HEK293 (cell line): ENCODE data around the gene GLRA3.

ENCODE experiments used
- CTCF ChIP-seq: fragments of 450-650 bp; formaldehyde crosslinking; IDR thresholded peaks from 2 replicates; pipeline ENCODE4 v1.5.1; 2016; ENCODE audit warnings: missing biosample characterization, missing genetic modification characterization
- YY1 ChIP-seq: fragments of 450-650 bp; formaldehyde crosslinking; IDR thresholded peaks from 2 replicates; pipeline ENCODE4 v1.5.1; 2018; ENCODE audit warnings: missing biosample characterization, missing genetic modification characterization
- ZNF157 ChIP-seq: fragments of 450-650 bp; formaldehyde crosslinking; IDR thresholded peaks from 2 replicates; pipeline ENCODE4 v1.5.1; 2016; ENCODE audit warnings: missing biosample characterization, missing genetic modification characterization
- ZNF19 ChIP-seq: fragments of 450-650 bp; formaldehyde crosslinking; IDR thresholded peaks from 2 replicates; pipeline ENCODE4; 2016; ENCODE audit warnings: missing biosample characterization, missing genetic modification characterization, low read depth
- ZNF548 ChIP-seq: fragments of 450-650 bp; formaldehyde crosslinking; IDR thresholded peaks from 2 replicates; pipeline ENCODE4 v1.5.1; 2016; ENCODE audit warnings: missing biosample characterization, missing genetic modification characterization
- ZNF600 ChIP-seq: fragments of 450-650 bp; formaldehyde crosslinking; IDR thresholded peaks from 2 replicates; pipeline ENCODE4 v1.5.1; 2016; ENCODE audit warnings: missing biosample characterization, missing genetic modification characterization
- ZNF776 ChIP-seq: fragments of 450-650 bp; formaldehyde crosslinking; IDR thresholded peaks from 2 replicates; pipeline ENCODE4 v1.5.0; 2017; ENCODE audit warnings: missing biosample characterization, missing genetic modification characterization, borderline replicate concordance
- TF ChIP-seq, protein P1 (sequence below): fragments of 450-650 bp; formaldehyde crosslinking; IDR thresholded peaks from 2 replicates; pipeline ENCODE4 v1.5.1; 2017; ENCODE audit warnings: missing biosample characterization, mild to moderate bottlenecking, missing genetic modification characterization, moderate library complexity
- TF ChIP-seq, protein P2 (sequence below): sonication (generic); formaldehyde crosslinking; IDR thresholded peaks from 2 replicates; pipeline ENCODE4 v1.8.1; 2022; ENCODE audit warnings: mild to moderate bottlenecking, moderate library complexity, missing genetic modification reagents

DNA sequence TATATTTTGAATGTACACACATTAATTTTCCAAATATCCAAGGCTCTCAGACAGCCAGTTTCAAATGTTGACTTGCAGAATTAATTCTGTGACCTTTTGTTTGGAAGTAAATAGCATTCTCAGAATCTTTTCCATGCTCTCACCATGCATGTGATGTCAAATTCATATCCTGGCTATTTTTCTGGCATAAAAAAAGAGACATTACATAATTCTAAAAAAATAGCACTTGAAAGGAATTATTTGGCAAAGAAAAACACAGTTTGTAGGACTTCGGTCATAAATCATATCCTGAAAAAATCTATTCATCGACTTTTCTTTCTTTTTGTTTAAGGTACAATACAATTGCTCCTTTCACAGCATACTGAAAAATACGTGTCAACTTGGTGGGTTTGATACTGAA lies 111.2 kb downstream of the GLRA3 start:
- TF ChIP-seq YY1 (tag by site-specific recombination) (no peak), CTCF (no peak), ZNF157 (tag by site-specific recombination) (no peak), ZNF600 (tag by site-specific recombination) (no peak), ZNF776 (tag by site-specific recombination) (no peak), ZNF19 (tag by site-specific recombination) (no peak), ZNF548 (no peak)
- TF ChIP-seq, protein P1, sequence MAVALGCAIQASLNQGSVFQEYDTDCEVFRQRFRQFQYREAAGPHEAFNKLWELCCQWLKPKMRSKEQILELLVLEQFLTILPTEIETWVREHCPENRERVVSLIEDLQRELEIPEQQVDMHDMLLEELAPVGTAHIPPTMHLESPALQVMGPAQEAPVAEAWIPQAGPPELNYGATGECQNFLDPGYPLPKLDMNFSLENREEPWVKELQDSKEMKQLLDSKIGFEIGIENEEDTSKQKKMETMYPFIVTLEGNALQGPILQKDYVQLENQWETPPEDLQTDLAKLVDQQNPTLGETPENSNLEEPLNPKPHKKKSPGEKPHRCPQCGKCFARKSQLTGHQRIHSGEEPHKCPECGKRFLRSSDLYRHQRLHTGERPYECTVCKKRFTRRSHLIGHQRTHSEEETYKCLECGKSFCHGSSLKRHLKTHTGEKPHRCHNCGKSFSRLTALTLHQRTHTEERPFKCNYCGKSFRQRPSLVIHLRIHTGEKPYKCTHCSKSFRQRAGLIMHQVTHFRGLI (tag by site-specific recombination), result no peak
- TF ChIP-seq, protein P2, sequence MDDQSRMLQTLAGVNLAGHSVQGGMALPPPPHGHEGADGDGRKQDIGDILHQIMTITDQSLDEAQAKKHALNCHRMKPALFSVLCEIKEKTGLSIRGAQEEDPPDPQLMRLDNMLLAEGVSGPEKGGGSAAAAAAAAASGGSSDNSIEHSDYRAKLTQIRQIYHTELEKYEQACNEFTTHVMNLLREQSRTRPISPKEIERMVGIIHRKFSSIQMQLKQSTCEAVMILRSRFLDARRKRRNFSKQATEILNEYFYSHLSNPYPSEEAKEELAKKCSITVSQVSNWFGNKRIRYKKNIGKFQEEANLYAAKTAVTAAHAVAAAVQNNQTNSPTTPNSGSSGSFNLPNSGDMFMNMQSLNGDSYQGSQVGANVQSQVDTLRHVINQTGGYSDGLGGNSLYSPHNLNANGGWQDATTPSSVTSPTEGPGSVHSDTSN (CRISPR knock-in tag), result no peak
